ENCODE data around the gene ANK3. TPM values are rescaled to one million over a fixed set of nuclear protein-coding genes. Genes with fewer than 3 reads are reported as not detected.
A peak's percentile ranks its signal among the peaks of the same experiment; 100 is the strongest.

Gene ANK3
- total and polyA plus RNA-seq, 2 experiments from 2014 or later, result 26.2 to 49.0 TPM

GRCh38 chr10:60252688-60253087 is 137.0 kb downstream of the ANK3 start:
- Histone ChIP-seq H4K20me1 (ENCODE audit: insufficient read depth, poor library complexity, severe bottlenecking) (no peaks in the 10 kb centered on the region), H2AFZ (no peak overlapping the region), H3K4me1 (ENCODE audit: insufficient read depth) (peaks cover 3% of the 10 kb centered on the region), H3K27me3 (no peaks in the 10 kb centered on the region), H3K4me2 (no peak overlapping the region), H3K36me3 (replicated peaks; ENCODE audit: insufficient read depth, low read depth) (no peaks in the 10 kb centered on the region), H3K9me3 (ENCODE audit: low read depth) (no peaks in the 10 kb centered on the region), H3K9me2 (replicated peaks; ENCODE audit: insufficient read depth) (no peaks in the 10 kb centered on the region), H3K27ac (peak overlapping the region; percentile 30), H3K4me3 (no peak overlapping the region), H3K79me2 (no peaks in the 10 kb centered on the region)
- WGBS (ENCODE audit: low lambda C conversion rate, missing lambda C conversion rate), result 95% methylated on average over 4 of the region's 4 CpGs
- no peak for TF ChIP-seq EZH2 (IDR thresholded peaks at IDR 0.05; ENCODE audit: borderline replicate concordance)
- DNase-seq (ENCODE audit: low spot score), result no peak

- WGBS (ENCODE audit: low lambda C conversion rate, missing lambda C conversion rate), result 13% methylated on average over 1 of the region's 1 CpG
- TF ChIP-seq EZH2phosphoT487 (IDR thresholded peaks at IDR 0.05; ENCODE audit: low read depth, severe bottlenecking, unreplicated experiment) (no peak), EZH2 (IDR thresholded peaks at IDR 0.05; ENCODE audit: borderline replicate concordance) (no peak), CTCF (IDR thresholded peaks at IDR 0.05; ENCODE audit: poor library complexity) (no peak)
- Histone ChIP-seq H3K27me3 (no peaks in the 10 kb centered on the region), H3K9me3 (ENCODE audit: low read depth) (no peaks in the 10 kb centered on the region), H4K20me1 (ENCODE audit: insufficient read depth, poor library complexity, severe bottlenecking) (no peaks in the 10 kb centered on the region), H3K36me3 (replicated peaks; ENCODE audit: insufficient read depth, low read depth) (no peaks in the 10 kb centered on the region), H2AFZ (no peak overlapping the region), H3K27ac (no peak overlapping the region), H3K79me2 (no peaks in the 10 kb centered on the region), H3K4me3 (no peak overlapping the region), H3K9me2 (replicated peaks; ENCODE audit: insufficient read depth) (no peaks in the 10 kb centered on the region), H3K4me1 (ENCODE audit: insufficient read depth) (no peaks in the 10 kb centered on the region), H3K4me2 (no peak overlapping the region)
- no peak for DNase-seq (ENCODE audit: low spot score)
Measured at GRCh38 chr10:60246382-60246781, 143.3 kb downstream of the ANK3 start.

- H3K27me3 ChIP-seq, result no peaks in the 10 kb centered on the region
- H3K36me3 ChIP-seq (replicated peaks; ENCODE audit: insufficient read depth, low read depth), result no peaks in the 10 kb centered on the region
- TF ChIP-seq CTCF (IDR thresholded peaks at IDR 0.05; ENCODE audit: poor library complexity) (no peak), EZH2 (IDR thresholded peaks at IDR 0.05; ENCODE audit: borderline replicate concordance) (no peak), EZH2phosphoT487 (IDR thresholded peaks at IDR 0.05; ENCODE audit: low read depth, severe bottlenecking, unreplicated experiment) (no peak)
- H3K4me3 ChIP-seq, result no peak overlapping the region
- H3K4me2 ChIP-seq, result no peak overlapping the region
- H3K9me3 ChIP-seq (ENCODE audit: low read depth), result no peaks in the 10 kb centered on the region
- H3K79me2 ChIP-seq, result no peaks in the 10 kb centered on the region
- DNase-seq (ENCODE audit: low spot score), result no peak
- H2AFZ ChIP-seq, result no peak overlapping the region
- 77% methylated on average over 1 of the region's 1 CpG for WGBS (ENCODE audit: low lambda C conversion rate, missing lambda C conversion rate)
- no peak overlapping the region for H3K27ac ChIP-seq
- no peaks in the 10 kb centered on the region for H3K9me2 ChIP-seq (replicated peaks; ENCODE audit: insufficient read depth)
- no peaks in the 10 kb centered on the region for H4K20me1 ChIP-seq (ENCODE audit: insufficient read depth, poor library complexity, severe bottlenecking)
- H3K4me1 ChIP-seq (ENCODE audit: insufficient read depth), result no peaks in the 10 kb centered on the region
Measured at GRCh38 chr10:60239228-60239627, 150.4 kb downstream of the ANK3 start.

GRCh38 chr10:60238759-60239100 is 150.9 kb downstream of the ANK3 start:
- Histone ChIP-seq H3K79me2 (no peaks in the 10 kb centered on the region), H3K4me3 (no peak overlapping the region), H3K4me1 (ENCODE audit: insufficient read depth) (no peaks in the 10 kb centered on the region), H3K27me3 (no peaks in the 10 kb centered on the region), H3K36me3 (replicated peaks; ENCODE audit: insufficient read depth, low read depth) (no peaks in the 10 kb centered on the region), H4K20me1 (ENCODE audit: insufficient read depth, poor library complexity, severe bottlenecking) (no peaks in the 10 kb centered on the region), H3K4me2 (no peak overlapping the region), H3K9me2 (replicated peaks; ENCODE audit: insufficient read depth) (no peaks in the 10 kb centered on the region), H3K27ac (no peak overlapping the region), H2AFZ (no peak overlapping the region), H3K9me3 (ENCODE audit: low read depth) (no peaks in the 10 kb centered on the region)
- DNase-seq (ENCODE audit: low spot score), result no peak
- TF ChIP-seq CTCF (IDR thresholded peaks at IDR 0.05; ENCODE audit: poor library complexity), result no peak
- TF ChIP-seq EZH2phosphoT487 (IDR thresholded peaks at IDR 0.05; ENCODE audit: low read depth, severe bottlenecking, unreplicated experiment), result no peak
- TF ChIP-seq EZH2 (IDR thresholded peaks at IDR 0.05; ENCODE audit: borderline replicate concordance), result no peak
